Endothelial cell of umbilical vein (primary cell): Measurements from ENCODE around the gene OSBPL10.

Experiments
- CTCF ChIP-seq, 2 donors: IDR thresholded peaks; 1 replicate in 1 of 2; 2 replicates in 1 of 2; pipeline ENCODE4 v1.5.1; 2011; ENCODE audit warnings: low read length in 2 of 2, mild to moderate bottlenecking in 2 of 2, moderate library complexity in 2 of 2, control low read depth in 1 of 2, inconsistent platforms in 1 of 2, low read depth in 1 of 2; ENCODE audit not compliant: insufficient read depth in 1 of 2; ENCODE audit errors: extremely low read depth in 1 of 2
- JUN ChIP-seq: IDR thresholded peaks from 2 replicates; pipeline ENCODE4 v1.6.1; 2011; ENCODE audit warnings: borderline replicate concordance, low read depth; ENCODE audit not compliant: insufficient read length, insufficient read depth
- POLR2A ChIP-seq: IDR thresholded peaks from 2 replicates; pipeline ENCODE4 v1.6.1; 2012; ENCODE audit warnings: low read depth, mild to moderate bottlenecking, control low read depth, low read length
- POLR2AphosphoS5 ChIP-seq: IDR thresholded peaks from 2 replicates; pipeline ENCODE4 v1.6.1; 2012; ENCODE audit warnings: low read depth, mild to moderate bottlenecking, control low read depth, low read length, moderate library complexity; ENCODE audit not compliant: insufficient read depth

GRCh38 chr3:32017286-32017685, 36.2 kb upstream of the OSBPL10 start:
- no peak for TF ChIP-seq JUN
- no peak for TF ChIP-seq POLR2AphosphoS5
- no peak for TF ChIP-seq CTCF (IDR thresholded peaks at IDR 0.05; ENCODE audit: extremely low read depth in 1 of 2, insufficient read depth in 1 of 2, low read depth in 1 of 2, low read length in 2 of 2)
- no peak for TF ChIP-seq POLR2A
